DOHH2 (cell line): Measurements from ENCODE around the gene POU2F1.

Experiments used
- H3F3A ChIP-seq: fragments of 200-600 bp; sonication (generic), shearing (Covaris generic); 2 replicates; pipeline ENCODE4 v1.6.0; 2016; ENCODE audit warnings: antibody characterized with exemption, mild to moderate bottlenecking; ENCODE audit not compliant: control insufficient read depth, insufficient read depth
- H3K27ac ChIP-seq: fragments of 200-600 bp; sonication (generic); 2 replicates; pipeline ENCODE4 v1.5.1; 2014; ENCODE audit warnings: low read depth, mild to moderate bottlenecking, low read length, moderate library complexity
- H3K27me3 ChIP-seq: fragments of 200-600 bp; sonication (generic); 2 replicates; pipeline ENCODE4 v1.6.1; 2014; ENCODE audit warnings: mild to moderate bottlenecking, low read length, mixed read lengths; ENCODE audit not compliant: control insufficient read depth
- H3K36me3 ChIP-seq: fragments of 200-600 bp; sonication (generic); 2 replicates; pipeline ENCODE4 v1.6.1; 2014; ENCODE audit warnings: mild to moderate bottlenecking, low read length, moderate library complexity, mixed read lengths; ENCODE audit not compliant: control insufficient read depth
- H3K4me1 ChIP-seq: fragments of 200-600 bp; sonication (generic); 2 replicates; pipeline ENCODE4 v1.6.1; 2014; ENCODE audit warnings: mild to moderate bottlenecking, low read length, mixed read lengths; ENCODE audit not compliant: control insufficient read depth
- H3K4me2 ChIP-seq: fragments of 200-600 bp; sonication (generic); 2 replicates; pipeline ENCODE4 v1.6.0; 2014; ENCODE audit warnings: mild to moderate bottlenecking, low read length, moderate library complexity
- H3K4me3 ChIP-seq: fragments of 200-600 bp; sonication (generic); 2 replicates; pipeline ENCODE4 v1.5.1; 2014; ENCODE audit warnings: mild to moderate bottlenecking, low read length, mixed read lengths
- H3K79me2 ChIP-seq: fragments of 200-600 bp; sonication (generic); 2 replicates; pipeline ENCODE4 v1.6.1; 2014; ENCODE audit warnings: mild to moderate bottlenecking, low read length, mixed read lengths; ENCODE audit not compliant: control insufficient read depth
- H3K9me2 ChIP-seq: fragments of 200-600 bp; sonication (generic); replicated peaks from 2 replicates; pipeline ENCODE4 v1.6.1; 2014; ENCODE audit warnings: mild to moderate bottlenecking, low read length, mixed read lengths; ENCODE audit not compliant: control insufficient read depth
- H3K9me3 ChIP-seq: fragments of 200-600 bp; sonication (generic); 2 replicates; pipeline ENCODE4 v1.6.1; 2014; ENCODE audit warnings: antibody characterized with exemption, low read length, mixed read lengths; ENCODE audit not compliant: control insufficient read depth, insufficient read depth
- H4K20me1 ChIP-seq: fragments of 200-600 bp; sonication (generic); 2 replicates; pipeline ENCODE4 v1.6.0; 2014; ENCODE audit warnings: low read depth, mild to moderate bottlenecking, antibody characterized with exemption, low read length, moderate library complexity; ENCODE audit not compliant: control insufficient read depth, insufficient read depth
- EZH2phosphoT487 ChIP-seq: fragments of 200-600 bp; sonication (generic); IDR thresholded peaks from 2 replicates; pipeline ENCODE4 v1.6.1; 2017; ENCODE audit warnings: borderline replicate concordance, mild to moderate bottlenecking, antibody characterized with exemption, low read length, moderate library complexity, mixed read lengths
- TF ChIP-seq, protein P1 (sequence below): fragments of 200-600 bp; sonication (generic); IDR thresholded peaks from one replicate; pipeline ENCODE4 v1.5.1; 2014; ENCODE audit warnings: antibody characterized with exemption, mild to moderate bottlenecking, low read depth, low read length; ENCODE audit not compliant: poor library complexity, severe bottlenecking

The POU2F1 gene

DNA sequence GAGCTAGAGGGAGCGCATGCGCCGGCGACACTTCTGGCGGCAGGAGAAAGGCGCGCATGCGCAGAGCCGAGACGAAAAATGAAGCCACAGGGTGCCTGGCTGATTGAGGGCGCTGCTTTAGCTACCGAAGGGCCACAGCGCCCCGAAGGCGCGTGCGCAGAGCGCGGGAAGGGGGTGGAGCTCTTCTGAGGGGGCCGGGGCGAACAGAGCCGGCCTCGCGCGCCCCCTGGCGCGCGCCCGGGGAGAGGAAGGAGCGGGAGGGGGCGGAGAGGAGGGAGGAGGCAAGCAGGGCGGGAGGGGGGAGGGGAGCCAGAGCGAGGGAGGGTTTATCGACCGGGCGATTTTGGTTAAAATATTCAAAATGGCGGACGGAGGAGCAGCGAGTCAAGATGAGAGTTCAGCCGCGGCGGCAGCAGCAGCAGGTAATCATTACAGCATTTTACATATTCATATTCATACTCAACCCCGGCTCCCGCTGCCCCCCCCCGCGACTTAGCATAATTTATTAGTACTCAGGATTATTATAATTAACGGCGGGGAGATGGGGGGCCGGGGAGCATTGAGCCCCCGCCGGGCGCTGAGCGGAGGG lies at the start of gene POU2F1:
Gene POU2F1, plus strand, starts transcription at position 350 of the 589 bp plus-strand sequence. Its CDS starts 12 bp downstream, at position 362.
- no peaks in the 10 kb centered on the region for H3K36me3 ChIP-seq
- no peaks in the 10 kb centered on the region for H3K27me3 ChIP-seq
- H3K27ac ChIP-seq: peak within 1 kb of the TSS; percentile 96
- no peaks in the 10 kb centered on the region for H4K20me1 ChIP-seq
- no peak for TF ChIP-seq EZH2phosphoT487
- TF ChIP-seq, protein P1, sequence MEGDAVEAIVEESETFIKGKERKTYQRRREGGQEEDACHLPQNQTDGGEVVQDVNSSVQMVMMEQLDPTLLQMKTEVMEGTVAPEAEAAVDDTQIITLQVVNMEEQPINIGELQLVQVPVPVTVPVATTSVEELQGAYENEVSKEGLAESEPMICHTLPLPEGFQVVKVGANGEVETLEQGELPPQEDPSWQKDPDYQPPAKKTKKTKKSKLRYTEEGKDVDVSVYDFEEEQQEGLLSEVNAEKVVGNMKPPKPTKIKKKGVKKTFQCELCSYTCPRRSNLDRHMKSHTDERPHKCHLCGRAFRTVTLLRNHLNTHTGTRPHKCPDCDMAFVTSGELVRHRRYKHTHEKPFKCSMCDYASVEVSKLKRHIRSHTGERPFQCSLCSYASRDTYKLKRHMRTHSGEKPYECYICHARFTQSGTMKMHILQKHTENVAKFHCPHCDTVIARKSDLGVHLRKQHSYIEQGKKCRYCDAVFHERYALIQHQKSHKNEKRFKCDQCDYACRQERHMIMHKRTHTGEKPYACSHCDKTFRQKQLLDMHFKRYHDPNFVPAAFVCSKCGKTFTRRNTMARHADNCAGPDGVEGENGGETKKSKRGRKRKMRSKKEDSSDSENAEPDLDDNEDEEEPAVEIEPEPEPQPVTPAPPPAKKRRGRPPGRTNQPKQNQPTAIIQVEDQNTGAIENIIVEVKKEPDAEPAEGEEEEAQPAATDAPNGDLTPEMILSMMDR: peak; percentile 61
- no peaks in the 10 kb centered on the region for H3K9me2 ChIP-seq
- peaks cover 48% of the 10 kb centered on the region for H3K4me1 ChIP-seq
- peaks cover 40% of the 10 kb centered on the region for H3K79me2 ChIP-seq
- no peaks in the 10 kb centered on the region; the same call in 1 of the 2 replicates for H3K9me3 ChIP-seq
- peak within 1 kb of the TSS; percentile 98 for H3K4me2 ChIP-seq
- H3F3A ChIP-seq: peaks cover 5% of the 10 kb centered on the region
- peak within 1 kb of the TSS; percentile 90 for H3K4me3 ChIP-seq

DNA sequence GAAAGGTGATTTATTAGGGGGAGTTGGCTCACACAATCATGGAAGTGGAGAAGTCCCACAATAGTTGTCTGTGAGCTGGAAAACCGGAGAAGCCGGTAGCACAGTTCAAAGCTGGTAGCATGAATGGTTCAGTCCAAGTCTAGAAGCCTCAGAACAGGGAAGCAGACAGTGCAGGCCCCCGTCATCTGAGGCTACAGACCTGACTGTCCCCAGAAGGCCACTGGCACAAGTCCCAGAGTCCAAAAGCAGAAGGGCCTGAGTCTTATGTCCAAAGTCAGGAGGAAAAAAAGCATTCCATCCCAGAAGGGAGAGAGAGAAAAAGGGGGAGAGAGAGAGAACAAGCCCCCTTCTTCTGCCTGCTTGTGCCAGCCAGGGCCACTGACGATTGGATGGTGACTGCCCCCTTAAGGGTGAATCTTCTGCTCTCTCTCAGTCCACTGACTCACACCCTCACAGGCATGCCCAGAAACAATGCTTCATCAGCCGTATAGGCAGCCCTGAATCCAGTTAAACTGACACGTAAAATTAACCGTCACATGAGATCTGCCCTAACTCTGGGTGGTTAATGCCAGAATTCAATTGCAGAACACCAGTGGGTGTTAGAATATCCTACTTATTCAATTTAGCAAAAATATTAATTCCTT lies 49.3 kb upstream of the POU2F1 start:
- H3K4me3 ChIP-seq: no peak overlapping the region
- H3K9me2 ChIP-seq: no peaks in the 10 kb centered on the region
- no peak overlapping the region for H3K4me2 ChIP-seq
- peaks cover 8% of the 10 kb centered on the region; the same call in 1 of the 2 replicates for H3K27me3 ChIP-seq
- H4K20me1 ChIP-seq: no peaks in the 10 kb centered on the region
- H3F3A ChIP-seq: no peaks in the 10 kb centered on the region
- no peak overlapping the region for H3K27ac ChIP-seq
- H3K79me2 ChIP-seq: no peaks in the 10 kb centered on the region
- H3K4me1 ChIP-seq: no peaks in the 10 kb centered on the region
- H3K36me3 ChIP-seq: no peaks in the 10 kb centered on the region
- TF ChIP-seq, protein P1: no peak
- TF ChIP-seq EZH2phosphoT487: no peak
- no peaks in the 10 kb centered on the region for H3K9me3 ChIP-seq

DNA sequence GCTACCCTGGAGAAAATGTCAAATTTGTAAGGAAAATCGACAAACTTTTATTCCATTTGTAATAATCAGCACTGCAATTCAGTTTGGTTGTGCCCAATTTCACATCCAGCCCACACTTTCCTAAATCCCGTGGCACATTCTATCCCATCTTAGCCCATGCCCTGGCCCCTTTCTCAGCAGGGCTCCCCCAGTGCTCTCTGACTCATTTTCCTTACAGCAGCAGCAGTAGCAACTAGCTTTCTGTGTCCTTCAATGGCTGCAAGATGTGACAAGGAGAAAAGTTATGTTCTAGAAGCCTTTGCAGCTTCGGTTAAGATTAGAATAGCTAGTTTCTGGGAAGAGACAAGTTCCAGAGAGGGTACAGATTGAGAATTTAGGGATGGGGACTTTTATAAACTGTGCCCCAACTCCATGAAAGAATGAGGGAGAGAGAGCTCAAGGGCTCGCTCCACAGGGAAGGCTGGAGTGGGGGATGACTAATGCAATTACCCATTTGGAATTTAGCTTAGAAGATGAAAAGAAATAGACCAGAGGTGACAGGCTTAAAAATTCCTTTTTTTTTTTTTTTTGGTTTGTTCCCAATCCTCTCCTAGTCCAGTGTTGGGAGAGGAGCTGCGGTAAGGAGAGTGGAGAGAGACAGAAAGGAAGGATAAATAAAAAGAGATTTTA lies 47.0 kb upstream of the POU2F1 start:
- TF ChIP-seq EZH2phosphoT487: no peak
- TF ChIP-seq, protein P1: no peak
- H3K9me3 ChIP-seq: no peaks in the 10 kb centered on the region
- H3K4me2 ChIP-seq: no peak overlapping the region
- no peaks in the 10 kb centered on the region for H3K4me1 ChIP-seq
- H4K20me1 ChIP-seq: no peaks in the 10 kb centered on the region
- H3K79me2 ChIP-seq: no peaks in the 10 kb centered on the region
- H3K9me2 ChIP-seq: no peaks in the 10 kb centered on the region
- no peak overlapping the region for H3K4me3 ChIP-seq
- peaks cover 4% of the 10 kb centered on the region; the same call in 1 of the 2 replicates for H3K27me3 ChIP-seq
- no peaks in the 10 kb centered on the region for H3K36me3 ChIP-seq
- H3F3A ChIP-seq: no peaks in the 10 kb centered on the region
- no peak overlapping the region for H3K27ac ChIP-seq
